Germinal center (tissue), 1 donor: ENCODE results near the gene CEMIP.

Experiments
- DNase-seq: peaks from one replicate; pipeline ENCODE4 v3.0.0; 2012; ENCODE audit warnings: mixed read lengths, low spot score

Gene CEMIP

DNA sequence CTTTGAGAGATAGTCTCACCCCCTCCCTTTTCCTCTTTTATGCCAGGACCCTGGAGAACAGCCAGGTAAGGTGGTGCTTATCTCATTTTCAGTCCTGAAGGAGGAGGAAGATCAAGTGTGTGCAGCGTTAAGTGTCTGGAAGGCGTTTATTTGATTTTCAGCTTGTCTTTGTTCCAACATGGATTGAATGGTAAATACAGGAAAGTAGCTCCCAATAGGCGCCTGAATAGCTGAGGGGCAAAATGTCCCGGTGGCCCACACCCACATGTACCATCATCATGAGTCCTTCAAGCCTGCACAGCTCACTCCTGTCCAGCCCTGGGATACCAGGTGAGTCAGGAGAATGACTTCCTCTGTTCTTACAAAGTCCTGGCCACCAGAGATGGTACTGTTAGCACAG lies 73.5 kb downstream of the CEMIP start:
- no peak for DNase-seq

GRCh38 chr15:80854104-80854503 lies 74.9 kb downstream of the CEMIP start:
- DNase-seq = no peak

DNA sequence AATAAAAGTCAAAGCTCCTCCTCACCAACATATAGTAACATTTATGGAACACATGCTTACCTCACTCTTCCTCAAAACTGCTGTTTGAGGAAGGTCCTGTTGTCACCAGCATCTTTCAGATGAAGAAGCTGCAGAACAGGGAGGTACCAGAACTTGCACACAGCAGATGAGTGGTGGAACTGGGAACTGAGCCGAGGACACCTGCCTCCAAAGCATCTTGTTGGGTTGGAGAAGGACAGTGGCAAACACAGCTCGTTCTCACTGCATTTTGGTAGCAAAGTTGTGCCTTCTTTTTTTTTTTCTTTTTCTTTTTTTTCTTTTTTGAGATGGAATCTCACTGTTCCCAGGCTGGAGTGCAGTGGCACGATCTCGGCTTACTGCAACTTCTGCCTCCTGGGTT lies 76.0 kb downstream of the CEMIP start:
- DNase-seq = no peak

GRCh38 chr15:80856400-80856799 lies 77.2 kb downstream of the CEMIP start:
- no peak for DNase-seq

DNA sequence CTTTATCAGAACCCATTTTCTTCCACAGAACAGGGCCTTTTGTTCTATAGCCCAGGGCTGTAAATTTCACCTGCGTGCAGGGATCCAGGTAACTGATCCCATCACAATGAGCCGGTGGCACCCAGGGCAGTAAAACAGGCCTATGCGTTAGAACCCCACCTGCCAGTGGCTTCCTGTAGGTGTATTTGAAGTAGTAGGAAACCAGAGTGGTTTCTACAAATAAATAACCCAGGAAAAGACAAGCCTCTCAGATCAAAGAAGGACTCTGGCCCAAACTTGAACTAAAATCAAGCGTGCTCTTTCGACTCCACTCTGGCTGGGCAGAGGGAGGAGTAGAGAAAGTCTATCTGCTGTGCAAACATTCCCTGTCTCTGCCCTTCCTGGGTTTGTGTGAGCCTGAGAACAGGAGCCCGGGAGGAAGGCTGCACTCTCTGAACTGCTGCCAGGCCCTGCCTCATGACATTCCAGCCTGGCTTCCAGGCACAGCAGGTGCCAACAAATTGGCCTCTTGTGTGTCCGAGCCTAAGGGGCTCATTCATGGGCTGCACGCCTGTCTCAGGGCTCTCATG lies 77.7 kb downstream of the CEMIP start:
- DNase-seq = no peak

DNA sequence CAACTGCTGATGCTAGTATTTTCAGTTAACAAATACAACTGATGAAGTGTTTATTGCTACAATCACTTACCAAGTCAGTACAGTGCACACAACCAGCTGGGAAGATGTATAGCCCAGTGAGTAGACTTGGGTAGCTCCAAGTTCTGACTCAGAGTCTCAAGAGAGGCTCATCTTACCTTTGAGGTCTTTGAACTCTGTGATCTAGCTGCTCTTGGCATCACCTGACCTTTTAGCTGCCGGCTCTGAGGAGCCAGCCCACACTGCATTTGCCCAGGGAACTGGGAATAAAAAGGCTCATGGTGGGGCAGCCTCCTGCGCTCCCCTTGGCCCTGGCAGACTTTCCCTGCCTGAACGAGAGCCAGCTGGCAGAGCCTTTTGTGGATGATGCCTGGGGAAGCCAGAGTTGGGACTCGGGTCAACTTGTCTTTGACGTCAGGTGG lies 82.6 kb downstream of the CEMIP start:
- no peak for DNase-seq

DNA sequence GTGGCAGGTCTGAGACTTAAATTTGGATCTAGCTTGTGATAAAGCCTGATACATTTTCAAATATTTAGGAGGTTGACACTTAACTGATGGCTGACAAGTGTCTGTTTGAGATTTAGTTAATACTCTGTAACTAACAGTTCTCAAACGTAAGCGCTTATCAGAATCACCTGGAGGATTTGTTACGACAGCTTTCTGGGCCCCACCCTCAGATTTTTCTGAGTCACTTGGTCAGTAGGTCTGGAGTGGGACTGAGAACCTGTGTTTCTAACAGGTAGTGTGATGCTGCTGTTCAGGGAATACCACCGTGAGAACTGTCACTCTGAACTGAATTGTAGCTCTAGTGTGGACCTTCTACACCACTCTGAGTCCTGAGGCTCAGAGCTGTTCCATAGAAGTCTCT lies 85.5 kb downstream of the CEMIP start:
- no peak for DNase-seq

DNA sequence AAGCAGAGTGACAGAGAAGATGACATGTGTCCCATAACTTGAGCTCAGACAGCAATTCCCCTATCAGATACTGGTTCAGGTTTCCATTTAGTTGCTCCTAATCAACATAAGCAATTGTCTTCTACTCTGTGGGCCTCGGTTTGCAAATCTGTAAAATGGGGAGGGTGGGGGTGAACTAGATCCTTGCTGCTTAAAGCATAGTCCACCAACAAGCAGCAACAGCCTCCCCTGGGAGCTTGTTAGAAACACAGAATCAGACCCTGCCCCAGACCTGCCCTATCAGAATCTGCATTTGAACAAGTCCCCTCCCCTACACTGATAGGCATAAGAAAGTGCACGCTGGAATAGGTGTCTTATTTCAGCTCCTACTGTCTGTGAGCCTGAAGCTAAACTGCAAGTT lies 87.8 kb downstream of the CEMIP start:
- no peak for DNase-seq

DNA sequence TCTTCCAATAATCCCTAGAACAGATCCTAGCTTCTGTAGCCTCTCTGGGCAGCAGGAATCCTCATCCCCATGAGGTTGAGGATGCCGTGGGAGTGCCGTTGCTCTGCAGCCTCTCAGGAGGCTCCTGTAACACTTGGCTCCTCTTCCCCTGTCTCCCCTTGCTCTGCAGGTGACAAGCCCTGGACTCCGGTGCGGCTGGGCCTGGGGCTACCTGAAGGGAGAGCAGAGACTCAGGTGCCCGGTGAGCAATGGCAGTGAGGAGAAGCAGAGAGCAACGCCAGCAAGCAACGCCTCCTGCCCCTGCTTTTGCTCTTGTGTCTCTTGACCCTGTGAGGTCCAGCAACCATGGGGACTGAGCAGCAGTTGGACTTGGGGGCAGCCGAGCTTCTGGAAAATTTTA lies 91.2 kb downstream of the CEMIP start:
- no peak for DNase-seq

GRCh38 chr15:80870893-80871292 lies 91.7 kb downstream of the CEMIP start:
- DNase-seq = no peak

- DNase-seq = no peak
Observed at GRCh38 chr15:80871858-80872257, 92.7 kb downstream of the CEMIP start.

- DNase-seq = no peak
Observed at GRCh38 chr15:80873366-80873952, 94.3 kb downstream of the CEMIP start.

DNA sequence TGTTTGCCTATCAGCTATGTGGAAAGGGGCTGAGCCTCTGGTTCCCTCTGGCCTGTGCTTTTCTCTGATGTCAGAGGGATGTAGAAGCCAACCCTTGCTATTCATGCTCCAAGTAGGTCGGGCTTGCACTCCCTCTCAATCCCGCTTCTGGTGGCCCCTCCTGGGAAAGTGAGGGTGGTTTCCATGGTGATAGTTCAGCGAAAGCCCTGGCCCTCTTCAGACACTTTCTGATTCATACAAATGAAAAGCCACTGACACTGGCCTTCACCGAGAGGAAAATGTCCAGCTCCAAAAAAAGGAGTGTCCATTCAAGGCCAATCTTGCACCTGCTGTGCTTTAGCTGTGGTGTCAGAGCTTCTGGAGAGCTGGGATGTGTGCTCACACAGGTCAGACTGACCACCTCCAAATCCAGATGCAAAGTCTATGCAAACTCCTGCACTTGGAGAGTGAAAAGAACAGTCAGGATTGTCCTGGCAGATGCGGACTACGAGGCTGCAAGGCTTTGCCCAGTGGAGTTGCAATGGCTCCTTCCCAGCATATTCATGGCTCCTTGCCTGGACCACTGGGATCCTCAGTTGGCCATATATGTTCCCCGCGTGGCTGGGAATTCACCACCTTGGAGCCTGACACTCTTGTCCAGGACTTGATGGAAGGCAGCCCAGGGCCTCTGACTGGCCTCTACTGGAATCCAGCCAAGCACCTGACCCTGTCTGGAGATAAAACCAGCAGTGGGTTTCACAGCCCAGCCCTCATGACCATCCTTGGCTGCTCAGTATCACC lies 96.6 kb downstream of the CEMIP start:
- DNase-seq = no peak

DNA sequence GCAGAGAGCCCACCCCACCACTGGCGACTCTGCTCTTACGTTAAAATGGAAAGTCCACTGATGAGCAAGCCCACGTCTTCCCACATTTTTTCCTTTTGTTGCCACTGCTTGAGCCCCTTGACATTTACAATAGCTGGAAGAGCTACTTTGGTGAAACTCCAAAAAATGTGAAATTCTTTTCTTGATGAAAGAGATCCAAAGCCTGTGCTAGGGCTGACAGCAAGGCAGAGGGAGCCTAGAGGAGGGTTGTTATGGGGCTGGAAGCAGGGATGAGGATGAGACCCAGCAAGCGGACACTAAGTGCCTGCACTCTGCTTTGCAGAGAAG lies 97.1 kb downstream of the CEMIP start:
- no peak for DNase-seq

DNA sequence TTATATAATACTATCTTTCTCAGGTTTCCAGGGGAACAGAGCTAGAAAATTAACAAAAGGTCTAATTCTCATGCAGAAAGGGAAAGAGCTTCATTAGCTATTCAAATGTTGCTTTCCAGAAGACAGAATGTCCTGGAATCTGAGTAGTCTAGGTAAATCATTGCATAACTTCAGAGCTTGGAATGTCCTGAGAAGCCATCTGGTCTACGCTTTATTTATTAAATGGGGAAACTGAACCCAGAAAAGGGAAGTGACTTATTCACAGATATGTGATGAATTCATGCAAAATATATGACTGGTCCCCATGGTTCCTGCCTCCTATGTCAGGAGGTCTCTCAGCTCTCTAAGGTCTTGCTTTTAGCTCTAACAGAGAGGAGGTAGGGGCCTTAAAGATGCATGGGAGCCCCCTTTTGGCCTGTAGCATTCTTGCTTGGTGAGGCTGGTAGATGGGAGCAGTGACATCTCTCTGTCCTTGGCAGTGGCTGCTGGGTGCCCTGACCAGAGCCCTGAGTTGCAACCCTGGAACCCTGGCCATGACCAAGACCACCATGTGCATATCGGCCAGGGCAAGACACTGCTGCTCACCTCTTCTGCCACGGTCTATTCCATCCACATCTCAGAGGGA lies 99.2 kb downstream of the CEMIP start:
- DNase-seq = peak; percentile 27

DNA sequence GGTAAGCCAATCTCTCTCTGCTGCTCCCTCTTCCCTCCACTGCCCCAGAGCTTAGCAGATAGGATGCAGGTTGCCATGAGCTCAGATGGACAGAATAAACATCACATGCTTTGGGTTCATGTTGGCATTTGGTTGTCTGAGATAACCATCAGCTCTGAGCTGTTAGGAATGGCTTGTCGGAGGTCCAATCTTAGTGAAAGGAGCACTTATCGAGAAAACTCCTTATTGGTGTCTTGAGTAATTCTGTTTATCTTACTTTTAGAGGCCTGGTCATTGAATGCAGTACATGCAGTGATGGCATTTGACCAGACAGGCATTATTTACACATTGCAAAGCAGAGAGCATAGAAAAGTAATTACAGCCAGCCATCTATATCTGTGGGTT lies 99.7 kb downstream of the CEMIP start:
- DNase-seq = no peak

DNA sequence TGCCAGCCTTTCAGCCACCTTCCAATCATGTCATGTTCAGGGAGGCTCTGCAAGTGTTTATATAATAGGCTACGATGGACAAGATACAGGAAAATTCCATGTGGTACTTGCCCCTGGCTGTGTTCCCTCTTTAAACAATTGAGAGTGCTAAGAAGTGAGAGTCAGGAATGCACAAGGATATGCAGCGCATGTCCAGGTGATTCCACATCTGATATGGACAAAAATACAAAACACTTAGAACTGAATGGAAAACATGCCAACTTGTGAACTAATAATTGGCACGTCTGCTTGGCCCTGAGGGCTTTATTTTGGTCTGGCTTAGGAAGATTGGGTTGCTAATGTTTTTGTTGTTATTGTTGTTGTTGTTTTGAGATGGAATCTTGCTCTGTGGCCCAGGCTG lies 100.9 kb downstream of the CEMIP start:
- DNase-seq = no peak

DNA sequence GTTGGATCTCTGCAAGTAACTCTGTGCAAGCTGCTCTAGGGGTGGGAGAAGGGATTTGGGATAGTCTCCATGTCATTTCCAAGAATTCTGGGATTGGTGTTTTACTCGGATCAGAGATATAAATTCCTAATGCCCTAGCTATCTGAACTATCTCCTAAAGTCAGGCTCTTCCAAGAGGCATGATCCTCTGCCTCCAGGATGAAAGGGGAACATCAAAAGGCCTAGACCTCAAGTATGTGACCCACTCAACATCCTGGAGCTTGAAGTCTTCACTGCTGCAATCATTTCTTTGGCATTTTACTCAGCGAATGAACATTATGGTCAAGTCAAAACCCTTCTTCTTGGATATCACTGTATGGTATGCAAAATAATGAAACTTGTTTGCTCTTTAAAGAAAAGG lies 104.5 kb downstream of the CEMIP start:
- no peak for DNase-seq

DNA sequence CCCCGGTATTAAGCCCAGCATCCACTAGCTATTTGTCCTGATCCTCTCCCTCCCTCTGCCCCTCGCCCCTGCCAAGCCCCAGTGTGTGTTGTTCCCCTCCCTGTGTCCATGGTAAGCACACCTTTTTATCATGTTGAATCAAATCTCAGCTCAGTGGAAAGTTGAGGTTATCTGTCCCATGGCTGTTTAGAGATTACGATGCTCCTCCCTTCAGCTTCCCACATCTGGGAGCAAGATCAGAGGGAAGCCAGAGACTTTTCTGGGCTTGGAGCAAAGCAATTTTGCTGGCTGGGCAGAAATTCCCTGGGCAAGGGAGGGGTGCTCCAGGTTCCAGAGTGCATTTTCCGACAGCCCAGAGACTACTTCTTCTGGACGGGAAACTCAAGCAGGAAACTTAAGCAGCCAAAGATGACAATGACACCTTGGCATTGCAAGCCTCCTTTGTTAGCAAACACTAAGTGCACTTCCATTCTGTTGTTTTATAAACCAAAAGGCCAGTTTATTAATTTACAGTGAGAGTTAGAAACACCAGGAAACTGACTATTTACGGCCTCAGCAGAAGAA lies 105.9 kb downstream of the CEMIP start:
- DNase-seq = no peak

DNA sequence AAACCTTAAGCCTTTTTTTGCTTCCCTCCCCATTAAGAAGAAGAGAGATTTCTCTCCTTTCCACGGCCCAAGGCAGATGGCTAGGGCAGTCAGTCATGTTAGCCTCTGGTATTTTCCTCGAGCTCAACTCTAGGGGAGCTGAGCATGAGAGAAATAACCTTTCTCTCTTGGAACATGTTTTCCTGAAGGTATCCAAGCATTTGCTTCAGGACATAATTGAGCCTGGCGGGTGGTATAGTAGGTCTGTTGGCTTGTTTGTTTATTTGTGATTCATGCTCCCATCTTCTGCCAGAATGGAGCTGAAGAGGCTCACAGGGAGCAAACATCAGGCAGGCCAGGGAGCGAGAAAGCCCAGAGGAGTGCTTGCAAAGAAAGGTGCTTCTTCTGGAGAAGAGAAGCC lies 108.0 kb downstream of the CEMIP start:
- no peak for DNase-seq

GRCh38 chr15:80888846-80889245 lies 109.7 kb downstream of the CEMIP start:
- no peak for DNase-seq

DNA sequence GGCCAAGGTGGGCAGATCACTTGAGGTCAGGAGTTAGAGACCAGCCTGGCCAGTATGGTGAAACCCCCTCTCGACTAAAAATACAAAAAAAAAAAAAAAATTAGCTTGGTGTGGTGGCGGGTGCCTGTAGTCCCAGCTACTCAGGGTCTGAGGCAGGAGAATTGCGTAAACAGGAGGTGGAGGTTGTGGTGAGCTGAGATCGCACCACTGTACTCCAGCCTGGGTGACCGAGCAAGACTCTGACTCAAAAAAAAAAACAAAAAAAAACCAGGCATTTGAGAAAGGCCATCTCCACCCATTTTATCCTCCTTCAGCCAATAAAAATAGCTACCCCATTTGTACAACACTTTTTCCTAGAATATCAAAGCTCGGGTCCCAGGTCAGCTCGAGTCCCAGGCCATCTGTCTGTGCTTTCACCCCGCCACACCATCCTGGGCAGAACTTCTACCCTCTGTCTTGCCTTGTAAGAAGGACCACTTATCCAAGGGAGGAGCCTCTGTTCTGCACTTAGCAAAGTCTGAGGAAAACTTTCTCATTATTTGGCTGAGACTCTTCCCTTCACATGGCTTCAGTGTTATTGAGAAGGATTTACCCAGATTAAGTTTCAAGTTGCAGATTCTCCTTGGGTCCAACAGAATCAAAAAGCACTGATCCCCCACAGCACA lies 111.3 kb downstream of the CEMIP start:
- no peak for DNase-seq

- DNase-seq = no peak
Observed at GRCh38 chr15:80891006-80891405, 111.8 kb downstream of the CEMIP start.
